Measurements from ENCODE around the gene SPATA2L. TPM values are rescaled to one million over a fixed set of nuclear protein-coding genes. Genes with fewer than 3 reads are reported as not detected.

SPATA2L gene
- total and polyA plus RNA-seq, 10 of the 15 experiments (the other 5 are each of a cell fraction or from before 2014, with no cell fraction given) = 0.20 to 6.9 (median 3.9) TPM; not detected in 1

GRCh38 chr16:89701425-89702406, at the start of gene SPATA2L (continued):
- TF ChIP-seq TCF3 (IDR thresholded peaks at IDR 0.05; ENCODE audit: borderline replicate concordance, insufficient read depth, low read depth, low read length) (0 out of 2 replicates have a peak, but pooled peaks have one; percentile 28), MXI1 (IDR thresholded peaks at IDR 0.05; ENCODE audit: low read depth, low read length) (peak; percentile 73), SPI1 (IDR thresholded peaks at IDR 0.05; ENCODE audit: borderline replicate concordance, insufficient read depth, low read depth, low read length) (no peak), ZNF592 (IDR thresholded peaks at IDR 0.05) (no peak), BHLHE40 (IDR thresholded peaks at IDR 0.05; ENCODE audit: borderline replicate concordance in 1 of 2, low read depth in 2 of 2, low read length in 1 of 2) (peak; percentile 3 to 71; a peak in 2 of 4 replicates), HDGF (IDR thresholded peaks at IDR 0.05) (peak; percentile 74; the same call in 1 of the 2 replicates), JUNB (IDR thresholded peaks at IDR 0.05) (no peak), TCF7 (IDR thresholded peaks at IDR 0.05; ENCODE audit: borderline replicate concordance) (no peak), PKNOX1 (IDR thresholded peaks at IDR 0.05) (peak; percentile 70), POLR2A (IDR thresholded peaks at IDR 0.05; ENCODE audit: low read depth, low read length) (peak; percentile 81), CBX5 (IDR thresholded peaks at IDR 0.05; ENCODE audit: low read depth) (no peak), ZNF24 (IDR thresholded peaks at IDR 0.05) (no peak), BRCA1 (IDR thresholded peaks at IDR 0.05; ENCODE audit: low read depth, low read length) (no peak), YY1 (IDR thresholded peaks at IDR 0.05; ENCODE audit: low read depth, low read length) (0 out of 2 replicates have a peak, but pooled peaks have one; percentile 26), CUX1 (IDR thresholded peaks at IDR 0.05; ENCODE audit: insufficient replicate concordance, low read depth, low read length) (no peak), JUND (IDR thresholded peaks at IDR 0.05; ENCODE audit: low read depth, low read length) (0 out of 2 replicates have a peak, but pooled peaks have one; percentile 5), CEBPB (IDR thresholded peaks at IDR 0.05; ENCODE audit: borderline replicate concordance in 1 of 2, low read depth in 2 of 2, low read length in 2 of 2) (no peak)
